DLD1 (cell line): ENCODE results near the gene IQCE.
"Not testable (repeated sequence)": the region's sequence is repeated elsewhere in the genome, so short reads cannot be mapped to it uniquely, and the experiment has no call there.

ENCODE experiments used
- in situ Hi-C: cut with HindIII; loops from 2 replicates; pipeline ENCODE4 v1.10.0; 2017; ENCODE audit warnings: low sequenced_read_pairs

Gene IQCE

GRCh38 chr7:2521341-2521745 lies 37.4 kb upstream of the IQCE start:
- in situ Hi-C loops, result no loop called here

GRCh38 chr7:2521952-2522591 lies 36.7 kb upstream of the IQCE start:
- in situ Hi-C loops, result no loop called here

DNA sequence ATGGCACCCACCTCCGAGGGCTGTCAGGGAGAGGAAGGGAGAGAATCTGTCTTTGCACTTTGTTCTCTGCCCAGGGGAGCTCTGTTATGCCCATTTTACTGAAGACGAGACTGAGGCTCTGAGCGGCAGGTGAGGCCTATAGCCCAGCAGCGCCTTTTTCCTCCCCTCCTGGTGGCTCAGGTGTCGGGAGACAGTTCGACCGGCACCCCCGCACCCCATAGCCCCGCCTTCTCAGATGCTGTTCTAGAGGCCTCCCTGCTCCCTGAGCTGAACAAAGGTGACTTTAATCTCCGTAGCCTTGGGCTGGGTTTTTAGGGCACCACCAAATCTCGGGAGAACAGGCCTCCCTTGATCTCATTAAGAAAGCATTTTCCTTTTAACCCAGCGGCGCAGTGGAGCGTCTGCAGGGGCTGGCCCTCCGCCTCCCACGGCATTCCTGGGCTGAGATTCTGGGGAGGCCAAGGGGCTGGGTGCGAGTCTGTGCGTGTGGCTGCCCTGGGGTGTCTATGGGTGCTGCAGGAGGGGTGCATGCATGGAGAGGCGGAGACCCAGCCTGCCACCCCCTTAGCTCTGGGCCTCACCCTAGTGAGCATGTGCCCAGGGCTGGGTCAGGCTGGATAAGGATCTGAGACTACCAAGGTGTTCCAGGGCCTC lies 35.9 kb upstream of the IQCE start:
- in situ Hi-C loops, result no loop called here

DNA sequence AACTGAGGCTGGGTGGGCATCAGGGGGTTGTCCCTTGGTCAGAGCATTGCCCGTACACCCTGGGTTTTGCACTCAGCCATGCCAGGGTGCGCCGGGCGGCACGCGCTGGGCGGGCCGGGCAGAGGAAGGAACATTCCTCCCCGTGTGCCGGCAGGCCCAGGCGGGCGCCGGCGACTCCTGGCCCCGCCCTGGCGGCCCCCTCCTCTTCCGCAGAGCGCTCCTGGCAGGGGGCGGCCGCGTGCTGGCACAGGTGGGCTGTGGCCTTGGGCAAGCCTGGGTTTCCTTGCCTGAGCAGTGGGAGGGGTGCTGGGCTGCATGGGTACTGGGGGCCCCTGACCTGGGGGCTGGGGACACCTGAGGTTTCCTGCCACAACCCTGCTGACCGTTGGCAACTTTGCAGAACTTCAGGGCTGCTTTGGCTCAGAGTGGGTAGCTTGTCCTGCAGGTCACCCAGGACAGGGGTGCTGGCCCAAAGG lies 35.3 kb upstream of the IQCE start:
- in situ Hi-C loops, result no loop called here

DNA sequence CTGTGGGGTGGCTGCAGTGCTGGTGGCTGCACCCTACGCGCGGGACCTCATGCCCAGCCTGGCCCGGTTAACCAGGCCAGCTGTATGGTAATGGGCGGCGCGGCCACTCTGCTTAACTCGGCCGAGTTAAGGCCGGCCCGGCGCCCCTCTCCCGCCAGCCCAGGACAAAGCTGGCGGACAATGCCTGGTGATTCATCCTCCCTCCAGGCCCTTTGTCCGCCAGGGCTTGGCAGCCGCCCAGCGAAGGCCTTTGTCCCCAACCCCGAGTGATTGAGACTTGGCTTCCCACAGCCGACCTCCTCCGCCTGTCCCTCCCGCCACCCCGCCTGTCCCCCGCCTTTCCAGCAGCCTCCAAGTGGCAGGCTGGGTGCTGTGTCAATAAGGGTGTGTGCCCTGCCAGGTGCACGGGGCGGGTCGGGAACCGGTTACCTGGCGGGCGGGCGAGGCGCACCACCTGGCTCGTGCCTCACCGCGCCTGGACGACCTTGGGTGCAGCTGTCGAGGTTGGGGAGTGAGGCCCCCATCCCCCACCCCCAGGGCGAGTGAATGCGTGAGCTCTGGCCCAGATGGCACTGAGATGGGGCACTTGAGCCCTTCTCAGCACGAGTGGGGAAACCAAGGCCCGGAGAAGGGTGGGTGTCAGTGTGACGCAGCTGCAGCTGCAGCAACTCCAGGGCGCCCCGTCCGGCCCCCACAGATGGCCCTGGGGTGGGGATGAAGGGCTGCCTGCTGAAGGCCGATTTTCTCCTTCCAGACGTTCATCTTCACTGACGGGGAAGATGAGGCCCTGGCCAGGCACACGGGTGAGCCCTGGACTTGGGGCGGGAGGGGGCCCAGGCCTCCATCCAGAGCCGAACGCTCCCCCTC lies 34.6 kb upstream of the IQCE start:
- in situ Hi-C loops, result no loop called here

DNA sequence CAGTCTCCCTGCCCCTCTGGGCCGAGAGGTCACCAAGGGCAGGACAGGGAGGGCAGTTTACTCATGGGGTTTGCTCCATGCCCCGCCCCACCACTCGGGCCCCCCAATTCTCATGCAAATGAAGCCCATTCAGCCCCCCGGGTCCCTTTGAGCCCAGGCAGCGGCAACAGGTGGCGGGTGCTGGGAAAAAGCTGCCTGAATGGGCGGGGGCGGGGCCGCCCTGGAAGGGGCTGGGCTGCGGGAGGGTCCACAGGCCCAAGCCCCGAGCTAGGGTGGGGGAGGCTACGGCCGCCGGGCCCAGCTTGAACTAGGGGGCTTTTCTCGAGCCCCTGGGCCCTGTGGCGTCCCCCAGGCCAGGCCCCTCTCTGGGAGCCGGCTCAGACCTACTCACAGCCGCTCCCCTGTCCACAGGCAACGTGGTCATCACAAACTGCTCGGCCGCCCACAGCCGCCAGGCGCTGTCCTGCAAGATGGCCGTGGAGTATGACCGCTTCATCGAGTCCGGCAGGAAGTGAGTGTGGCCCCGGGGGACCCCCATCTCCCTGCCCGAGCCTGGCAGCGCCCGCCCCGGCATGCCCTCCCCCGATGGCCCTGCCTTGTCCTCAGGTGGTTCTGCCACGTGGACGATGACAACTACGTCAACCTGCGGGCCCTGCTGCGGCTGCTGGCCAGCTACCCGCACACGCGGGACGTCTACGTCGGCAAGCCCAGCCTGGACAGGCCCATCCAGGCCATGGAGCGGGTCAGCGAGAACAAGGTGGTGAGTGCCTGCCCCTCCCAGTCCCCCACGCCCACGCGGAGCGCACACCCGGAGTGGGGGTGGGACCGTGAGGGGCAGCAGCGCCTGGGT lies 33.7 kb upstream of the IQCE start:
- in situ Hi-C loops, result no loop called here

DNA sequence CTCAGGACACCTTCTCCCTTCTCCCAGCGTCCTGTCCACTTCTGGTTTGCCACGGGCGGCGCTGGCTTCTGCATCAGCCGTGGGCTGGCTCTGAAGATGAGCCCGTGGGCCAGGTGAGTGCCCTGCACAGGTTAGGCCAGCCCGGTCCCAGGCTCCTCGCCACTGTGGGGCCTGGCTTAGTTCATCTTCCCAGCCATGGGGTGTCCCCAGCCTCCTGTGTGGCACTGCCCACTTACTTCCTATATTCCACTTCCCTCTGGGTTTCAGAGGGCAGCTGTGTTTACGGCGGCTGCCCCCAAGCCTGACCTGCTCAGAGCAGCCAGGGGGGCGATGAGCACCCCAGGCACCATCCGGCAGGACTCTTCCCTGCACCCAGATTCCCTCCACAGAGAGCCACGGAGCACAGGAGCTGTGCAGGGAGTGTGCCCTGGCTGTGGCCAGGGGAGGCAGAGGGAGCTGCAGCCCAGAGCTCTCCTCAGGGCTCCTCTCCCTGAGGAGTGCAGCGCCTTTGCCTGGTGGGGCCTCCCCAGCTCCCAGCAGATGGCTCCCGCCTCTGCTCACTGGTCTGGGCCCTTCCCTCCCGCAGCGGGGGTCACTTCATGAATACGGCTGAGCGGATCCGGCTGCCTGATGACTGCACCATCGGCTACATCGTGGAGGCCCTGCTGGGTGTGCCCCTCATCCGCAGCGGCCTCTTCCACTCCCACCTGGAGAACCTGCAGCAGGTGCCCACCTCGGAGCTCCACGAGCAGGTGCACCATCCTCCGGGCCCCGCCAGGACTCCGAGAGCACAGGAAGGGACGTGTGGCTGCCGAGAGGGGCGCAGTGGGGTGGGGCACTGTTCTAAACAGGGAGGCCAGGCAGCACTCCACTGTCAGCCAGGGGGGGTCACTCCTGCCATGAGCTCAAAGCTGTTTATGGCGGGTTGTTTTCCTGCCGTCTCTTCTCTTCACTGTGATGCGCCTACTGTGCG lies 32.8 kb upstream of the IQCE start:
- in situ Hi-C loops, result no loop called here

GRCh38 chr7:2526659-2527504 lies 31.9 kb upstream of the IQCE start:
- in situ Hi-C loops, result no loop called here

- in situ Hi-C loops, result no loop called here
Measured at GRCh38 chr7:2527505-2528467, 31.0 kb upstream of the IQCE start.

DNA sequence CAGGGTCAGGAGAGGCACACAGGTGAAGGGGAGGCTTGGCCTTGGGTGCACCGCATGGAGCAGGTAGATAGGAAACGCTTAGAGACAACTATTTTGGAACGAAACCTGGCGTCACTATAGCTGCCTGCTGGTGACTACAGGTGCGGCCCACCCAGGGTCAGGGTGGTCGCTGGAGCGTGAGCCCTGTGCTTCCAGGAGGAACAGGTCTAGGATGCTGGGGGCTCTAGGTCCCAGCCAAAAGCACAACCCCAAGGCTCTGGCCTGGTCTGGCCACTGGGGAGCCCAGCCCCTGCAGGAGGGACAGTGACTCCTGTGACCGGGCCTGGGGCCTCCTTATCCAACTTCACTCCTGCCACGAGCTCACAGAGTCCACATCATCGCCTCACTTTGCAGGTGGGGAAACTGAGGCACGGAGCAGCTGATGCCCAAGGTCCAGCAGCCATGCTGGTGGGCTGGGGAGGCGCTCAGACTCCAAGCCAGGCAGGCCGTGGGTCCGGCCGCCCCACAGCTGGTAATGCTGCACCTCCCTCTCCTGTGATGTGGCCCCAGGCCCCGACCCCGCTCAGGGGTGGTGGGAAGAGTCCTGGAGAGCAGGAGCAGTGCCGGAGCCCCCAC lies 30.2 kb upstream of the IQCE start:
- in situ Hi-C loops, result no loop called here

DNA sequence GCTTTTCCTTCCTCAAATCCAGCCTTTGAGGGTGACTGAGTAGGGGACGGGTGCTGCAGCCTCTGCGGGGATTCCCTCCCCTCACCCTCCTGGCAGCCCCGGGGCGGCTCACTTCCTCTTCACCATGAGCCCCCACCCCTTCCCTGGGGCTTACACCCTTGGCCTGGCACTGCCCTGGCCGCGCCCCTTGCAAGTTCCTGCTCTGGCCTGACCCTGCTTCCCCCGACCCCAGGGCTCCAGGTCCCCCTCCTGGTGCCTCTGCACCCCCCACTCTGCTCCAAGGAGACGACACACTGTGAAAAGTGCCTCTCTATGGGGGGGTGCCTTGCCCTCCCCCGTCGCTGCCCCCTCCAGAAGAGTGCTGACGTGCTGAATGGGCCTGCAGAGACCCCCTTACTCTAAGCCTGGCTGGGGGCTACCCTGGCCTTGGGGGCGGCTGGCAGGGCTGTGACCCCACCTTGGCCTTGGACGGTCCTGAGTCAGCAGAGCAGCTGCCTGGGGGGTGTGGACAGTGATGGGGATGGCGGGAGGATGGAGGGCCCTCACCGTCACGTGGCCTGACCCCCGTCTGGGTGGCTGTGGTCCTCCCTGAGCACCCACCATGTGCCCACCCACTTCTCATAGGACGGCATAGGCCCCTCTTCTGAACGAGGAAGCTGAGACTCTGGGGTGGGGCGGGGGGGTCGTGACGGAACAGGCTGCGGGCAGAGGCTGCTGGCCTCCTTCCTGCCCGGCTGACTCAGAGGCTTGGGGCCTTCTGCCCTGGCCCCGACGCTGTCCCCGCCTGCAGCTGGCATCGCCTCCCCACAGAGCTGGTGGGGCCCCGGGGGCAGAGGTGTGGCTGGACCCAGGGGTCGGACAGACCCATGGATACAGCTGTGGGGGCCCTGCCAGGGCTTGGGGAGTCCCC lies 29.4 kb upstream of the IQCE start:
- in situ Hi-C loops, result no loop called here

DNA sequence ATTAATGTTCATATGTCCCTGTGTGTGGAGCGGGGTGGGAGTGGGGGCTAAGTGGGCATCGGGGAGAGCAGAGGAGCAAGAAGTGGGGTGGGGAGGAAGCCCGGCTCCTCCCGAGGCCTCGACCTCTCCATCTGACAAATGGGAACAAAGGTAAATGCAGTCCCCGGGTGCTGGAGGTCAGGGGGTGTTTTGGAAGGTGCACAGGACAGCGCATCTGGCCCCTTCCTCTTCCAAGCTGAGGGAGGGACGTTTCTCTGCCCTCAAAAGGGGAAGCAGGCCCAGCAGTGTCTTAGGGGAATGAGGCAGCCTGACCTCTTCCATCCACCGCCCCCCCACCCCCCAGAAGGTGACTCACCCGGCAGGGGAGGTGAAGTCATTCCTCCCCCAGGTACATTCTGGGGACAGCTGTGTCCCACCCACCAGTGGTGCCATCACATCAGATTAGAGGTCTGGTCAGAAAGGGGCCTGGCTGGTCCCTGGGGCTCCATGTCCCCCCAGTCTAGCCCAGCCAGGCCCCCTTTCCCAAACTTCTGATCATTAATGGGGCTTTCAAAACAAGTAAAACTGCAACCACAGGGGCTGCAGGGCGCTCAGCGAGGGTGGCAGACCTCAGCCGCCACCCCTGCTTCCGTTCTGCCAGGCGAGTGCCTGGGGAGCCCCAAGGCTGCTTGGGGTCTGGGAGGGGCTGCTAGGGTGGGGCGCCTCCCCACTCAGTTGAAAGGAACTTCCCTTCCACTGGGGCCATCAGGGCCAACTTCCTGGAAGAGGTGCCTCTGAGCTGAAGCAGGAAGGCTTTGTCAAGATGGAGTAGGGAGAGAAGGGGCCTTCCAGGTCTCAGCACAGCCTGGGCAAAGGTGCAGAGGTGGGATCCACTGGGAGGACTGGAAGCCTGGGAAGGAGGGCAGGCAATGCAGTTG lies 28.4 kb upstream of the IQCE start:
- in situ Hi-C loops, result no loop called here

DNA sequence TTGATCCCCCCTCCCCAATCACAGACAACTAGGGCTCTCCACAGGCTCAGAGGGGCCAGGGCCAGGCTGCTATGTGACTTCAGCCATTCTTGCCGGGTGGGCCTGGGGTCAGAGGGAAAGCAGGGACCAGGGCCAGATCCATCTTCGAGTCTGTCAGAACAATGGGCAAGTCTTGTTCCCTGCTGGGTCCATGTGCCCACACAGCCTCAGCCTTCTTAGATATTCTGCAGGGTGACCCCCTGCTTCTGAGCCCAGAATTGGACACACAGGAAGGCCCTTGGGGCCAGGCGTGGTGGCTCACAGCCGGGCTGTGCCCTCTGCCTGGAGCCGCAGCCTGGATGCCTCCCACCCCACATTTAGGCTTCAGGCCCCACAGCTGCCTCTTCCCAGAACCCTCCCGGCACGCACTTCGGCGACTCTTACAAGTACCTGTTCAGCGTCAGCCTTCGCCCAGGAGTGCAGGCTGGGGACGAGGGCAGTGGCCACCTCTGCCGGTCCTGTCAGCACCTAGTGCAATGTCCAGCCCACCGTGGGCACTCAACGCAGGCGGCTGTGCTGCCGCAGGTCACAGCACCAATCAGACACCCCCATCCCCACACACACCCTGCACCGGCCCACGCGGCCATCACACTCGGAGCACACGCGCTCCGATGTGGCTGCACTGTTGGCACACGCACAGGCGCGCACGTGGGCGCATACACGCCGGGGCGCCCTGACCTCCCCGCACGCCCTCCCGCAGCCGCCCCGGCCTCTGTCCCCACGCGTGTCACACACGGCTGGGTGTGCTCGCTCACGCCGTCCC lies 27.6 kb upstream of the IQCE start:
- in situ Hi-C loops, result not testable (repeated sequence)

DNA sequence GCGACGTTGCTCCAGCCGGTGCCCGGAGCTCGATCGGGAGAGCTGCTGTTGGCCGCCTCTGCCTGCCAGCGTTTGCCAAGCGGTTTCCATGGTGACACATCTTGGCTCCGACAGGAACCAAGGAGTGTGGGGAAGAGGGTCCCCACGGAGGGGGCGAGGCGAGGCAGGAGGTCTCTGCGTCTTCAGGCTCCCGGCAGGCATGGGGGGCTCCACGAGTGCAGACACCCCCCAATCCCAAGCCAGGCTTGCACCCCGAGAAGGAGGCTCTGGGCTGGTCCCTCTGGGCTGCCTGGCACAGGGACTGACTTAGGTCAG lies 27.0 kb upstream of the IQCE start:
- in situ Hi-C loops, result not testable (repeated sequence)
